ENCODE measurements around the gene PRKAG3.

GRCh38 chr2:218802386-218802994, 29.1 kb downstream of the PRKAG3 start:
- TF ChIP-seq CTCF (IDR thresholded peaks at IDR 0.05) (no peak), POLR2A (IDR thresholded peaks at IDR 0.05) (no peak)
